Fibroblast of pulmonary artery (primary cell): ENCODE results near the gene CRNKL1.

Experiments
- DNase-seq: peaks from one replicate; pipeline ENCODE4 v3.0.0-alpha.2; 2010; ENCODE audit warnings: low read depth
- H3K4me3 ChIP-seq: replicated peaks from 2 replicates; pipeline ENCODE4 v1.5.1; 2011; ENCODE audit warnings: low read depth, mild to moderate bottlenecking, control low read depth, low read length, moderate library complexity
- TF ChIP-seq, protein P1 (sequence below): IDR thresholded peaks from 2 replicates; pipeline ENCODE4 v1.5.1; 2011; ENCODE audit warnings: mild to moderate bottlenecking, control low read depth, low read length, inconsistent platforms; ENCODE audit errors: missing control alignments

The CRNKL1 gene

GRCh38 chr20:20052074-20052970 is at the start of gene CRNKL1, which contains the start of gene CFAP61:
Gene CRNKL1, minus strand, starts transcription at chr20:20052466. Its CDS starts 124 bp downstream, at chr20:20052342.
Gene CFAP61, plus strand, starts transcription at chr20:20052532. Its CDS starts 4,122 bp downstream, at chr20:20056654.
- TF ChIP-seq, protein P1, sequence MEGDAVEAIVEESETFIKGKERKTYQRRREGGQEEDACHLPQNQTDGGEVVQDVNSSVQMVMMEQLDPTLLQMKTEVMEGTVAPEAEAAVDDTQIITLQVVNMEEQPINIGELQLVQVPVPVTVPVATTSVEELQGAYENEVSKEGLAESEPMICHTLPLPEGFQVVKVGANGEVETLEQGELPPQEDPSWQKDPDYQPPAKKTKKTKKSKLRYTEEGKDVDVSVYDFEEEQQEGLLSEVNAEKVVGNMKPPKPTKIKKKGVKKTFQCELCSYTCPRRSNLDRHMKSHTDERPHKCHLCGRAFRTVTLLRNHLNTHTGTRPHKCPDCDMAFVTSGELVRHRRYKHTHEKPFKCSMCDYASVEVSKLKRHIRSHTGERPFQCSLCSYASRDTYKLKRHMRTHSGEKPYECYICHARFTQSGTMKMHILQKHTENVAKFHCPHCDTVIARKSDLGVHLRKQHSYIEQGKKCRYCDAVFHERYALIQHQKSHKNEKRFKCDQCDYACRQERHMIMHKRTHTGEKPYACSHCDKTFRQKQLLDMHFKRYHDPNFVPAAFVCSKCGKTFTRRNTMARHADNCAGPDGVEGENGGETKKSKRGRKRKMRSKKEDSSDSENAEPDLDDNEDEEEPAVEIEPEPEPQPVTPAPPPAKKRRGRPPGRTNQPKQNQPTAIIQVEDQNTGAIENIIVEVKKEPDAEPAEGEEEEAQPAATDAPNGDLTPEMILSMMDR = no peak
- peak; percentile 98 for DNase-seq
- H3K4me3 ChIP-seq = peak within 1 kb of the TSS; percentile 98

- no peak for DNase-seq
- TF ChIP-seq, protein P1 = no peak
- no peak overlapping the region for H3K4me3 ChIP-seq
These were observed 48.6 kb upstream of the CRNKL1 start for GRCh38 chr20:20100881-20101280.

DNA sequence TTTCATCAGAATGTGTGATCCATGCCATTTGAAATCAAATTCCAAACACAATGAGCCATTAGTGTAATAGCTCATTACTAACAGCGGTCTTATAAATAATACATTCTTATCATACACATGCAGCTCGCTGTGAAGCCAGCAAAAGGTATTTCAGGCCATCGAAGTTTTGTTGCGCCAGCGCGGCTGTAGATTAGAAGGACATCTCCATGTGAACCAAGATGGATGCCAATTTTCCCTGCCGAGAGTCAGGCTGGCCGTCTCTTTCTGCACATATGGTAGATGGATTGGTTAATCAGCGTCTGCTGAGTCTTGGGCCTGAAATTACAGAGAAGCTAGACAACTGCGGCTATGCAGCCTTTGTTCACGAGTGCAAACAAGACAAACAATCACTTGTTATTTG is 44.2 kb upstream of the CRNKL1 start:
- TF ChIP-seq, protein P1 = no peak
- DNase-seq = no peak
- no peak overlapping the region for H3K4me3 ChIP-seq

GRCh38 chr20:20095114-20095872 is 43.0 kb upstream of the CRNKL1 start:
- H3K4me3 ChIP-seq = no peak overlapping the region
- DNase-seq = no peak
- TF ChIP-seq, protein P1 = no peak

DNA sequence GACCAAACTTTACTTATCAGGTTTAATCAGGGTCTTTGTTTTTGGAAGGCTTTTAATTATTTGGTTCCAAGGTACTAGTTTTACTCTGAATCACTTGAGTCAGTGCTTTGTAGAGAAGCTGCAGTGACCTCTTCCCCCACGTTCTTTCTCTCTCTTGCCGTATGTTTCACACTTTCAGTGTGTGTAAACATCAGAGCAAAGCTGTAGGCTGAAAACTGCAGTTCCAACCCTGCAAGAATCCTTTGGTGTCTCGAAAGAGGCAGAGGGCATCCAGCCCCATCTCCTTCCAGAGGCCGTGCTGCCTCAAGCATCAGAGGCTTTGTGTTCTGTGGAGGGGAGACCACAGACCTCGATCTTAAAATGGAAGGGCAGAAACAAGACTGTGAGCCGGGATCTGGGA is 42.1 kb upstream of the CRNKL1 start:
- no peak for DNase-seq
- TF ChIP-seq, protein P1 = no peak
- no peak overlapping the region for H3K4me3 ChIP-seq

- TF ChIP-seq, protein P1 = no peak
- H3K4me3 ChIP-seq = no peak overlapping the region
- no peak for DNase-seq
These were observed 40.6 kb upstream of the CRNKL1 start for GRCh38 chr20:20092827-20093226.
